Measurements from ENCODE around the gene SBK1.
"Not testable (repeated sequence)": the region's sequence is repeated elsewhere in the genome, so short reads cannot be mapped to it uniquely, and the experiment has no call there.

Gene SBK1

GRCh38 chr16:28326881-28327610, 34.7 kb downstream of the SBK1 start:
- in situ Hi-C loops (cut with MboI; ENCODE audit: low sequenced_read_pairs), result no loop called here

GRCh38 chr16:28330232-28330631, 37.9 kb downstream of the SBK1 start:
- in situ Hi-C loops (cut with MboI; ENCODE audit: low sequenced_read_pairs), result not testable (repeated sequence)

- in situ Hi-C loops (cut with MboI; ENCODE audit: low sequenced_read_pairs), result not testable (repeated sequence)
These were observed 38.7 kb downstream of the SBK1 start for GRCh38 chr16:28330981-28331380.

GRCh38 chr16:28332632-28333031, 40.3 kb downstream of the SBK1 start:
- in situ Hi-C loops (cut with MboI; ENCODE audit: low sequenced_read_pairs), result not testable (repeated sequence)

- in situ Hi-C loops (cut with MboI; ENCODE audit: low sequenced_read_pairs), result not testable (repeated sequence)
These were observed 43.4 kb downstream of the SBK1 start for GRCh38 chr16:28335678-28336077.

DNA sequence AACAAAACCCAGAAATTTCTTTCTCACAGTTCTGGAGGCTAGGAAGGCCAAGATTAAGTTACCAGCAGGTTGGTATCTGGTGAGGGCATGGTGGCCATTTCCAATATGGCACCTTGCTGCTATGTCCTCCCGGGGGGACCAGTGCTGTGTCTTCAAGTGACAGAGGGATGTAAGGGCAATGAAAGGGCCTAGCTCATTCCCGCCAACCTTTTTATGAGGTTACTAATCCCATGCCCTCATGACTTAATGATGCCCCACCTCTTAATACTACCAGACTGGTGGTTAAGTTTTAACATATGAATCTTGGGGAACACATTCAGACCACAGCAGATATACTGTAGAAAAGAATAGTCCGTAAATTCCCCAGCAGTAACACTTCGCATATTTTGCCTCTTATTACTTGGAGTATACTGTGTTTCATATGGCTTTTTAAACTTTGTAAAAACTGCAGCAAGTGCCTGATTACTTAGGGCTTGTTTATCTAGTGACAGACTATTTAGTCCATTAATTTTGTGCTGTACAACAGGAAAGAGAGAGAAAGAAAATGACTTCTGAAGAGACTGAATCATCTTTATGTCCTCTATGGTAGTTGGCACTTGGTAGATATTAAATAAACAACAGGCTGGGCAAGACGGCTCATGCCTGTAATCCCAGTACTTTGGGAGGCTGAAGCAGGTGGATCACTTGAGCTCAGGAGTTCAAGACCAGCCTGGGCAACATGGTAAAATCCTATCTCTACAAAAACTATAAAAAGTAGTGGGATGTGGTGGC, 44.8 kb downstream of the SBK1 start:
- in situ Hi-C loops (cut with MboI; ENCODE audit: low sequenced_read_pairs), result not testable (repeated sequence)

GRCh38 chr16:28338230-28338629, 45.9 kb downstream of the SBK1 start:
- in situ Hi-C loops (cut with MboI; ENCODE audit: low sequenced_read_pairs), result not testable (repeated sequence)

DNA sequence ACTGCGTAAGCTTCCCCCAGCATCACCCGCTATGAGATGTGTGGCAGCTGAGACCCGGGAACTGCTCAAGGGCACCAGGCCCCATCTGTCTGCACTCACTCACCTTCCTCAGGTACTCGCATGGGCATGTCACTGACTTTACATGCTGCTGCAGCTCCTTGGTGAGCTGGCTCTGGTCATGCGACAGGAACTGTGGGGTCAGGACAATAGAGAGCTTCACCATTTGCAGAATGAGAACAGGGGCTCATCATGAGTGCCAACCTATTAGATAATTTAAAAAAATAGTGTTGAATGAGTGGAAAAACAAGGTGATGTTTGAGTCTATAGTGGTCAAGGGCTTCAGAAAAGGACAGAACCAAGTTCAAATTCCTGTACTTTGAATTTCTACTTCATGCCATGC, 70.3 kb downstream of the SBK1 start:
- in situ Hi-C loops (cut with MboI; ENCODE audit: low sequenced_read_pairs), result not testable (repeated sequence)

DNA sequence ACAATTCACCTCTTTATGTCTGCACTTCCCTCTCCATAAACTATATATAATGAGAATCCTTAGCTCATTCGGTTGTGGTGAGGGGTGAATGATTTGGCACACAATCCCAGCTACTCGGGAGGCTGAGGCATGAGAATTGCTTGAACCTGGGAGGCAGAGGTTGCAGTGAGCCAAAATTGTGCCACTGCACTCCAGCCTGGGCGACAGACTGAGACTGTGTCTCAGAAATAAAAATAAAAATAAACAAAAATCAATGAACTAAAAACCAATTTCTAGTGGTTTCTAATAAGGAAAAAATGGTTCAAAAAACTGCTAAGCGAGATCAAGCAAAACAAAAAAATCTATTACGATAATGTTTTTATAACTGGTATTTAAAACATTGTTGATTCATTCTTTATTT, 71.1 kb downstream of the SBK1 start, which contains the start of gene NPIPB6:
Gene NPIPB6, minus strand, starts transcription at position 101 of the 400 bp plus-strand sequence. CDS start 686 bp downstream, outside the sequence.
- in situ Hi-C loops (cut with MboI; ENCODE audit: low sequenced_read_pairs), result not testable (repeated sequence)

DNA sequence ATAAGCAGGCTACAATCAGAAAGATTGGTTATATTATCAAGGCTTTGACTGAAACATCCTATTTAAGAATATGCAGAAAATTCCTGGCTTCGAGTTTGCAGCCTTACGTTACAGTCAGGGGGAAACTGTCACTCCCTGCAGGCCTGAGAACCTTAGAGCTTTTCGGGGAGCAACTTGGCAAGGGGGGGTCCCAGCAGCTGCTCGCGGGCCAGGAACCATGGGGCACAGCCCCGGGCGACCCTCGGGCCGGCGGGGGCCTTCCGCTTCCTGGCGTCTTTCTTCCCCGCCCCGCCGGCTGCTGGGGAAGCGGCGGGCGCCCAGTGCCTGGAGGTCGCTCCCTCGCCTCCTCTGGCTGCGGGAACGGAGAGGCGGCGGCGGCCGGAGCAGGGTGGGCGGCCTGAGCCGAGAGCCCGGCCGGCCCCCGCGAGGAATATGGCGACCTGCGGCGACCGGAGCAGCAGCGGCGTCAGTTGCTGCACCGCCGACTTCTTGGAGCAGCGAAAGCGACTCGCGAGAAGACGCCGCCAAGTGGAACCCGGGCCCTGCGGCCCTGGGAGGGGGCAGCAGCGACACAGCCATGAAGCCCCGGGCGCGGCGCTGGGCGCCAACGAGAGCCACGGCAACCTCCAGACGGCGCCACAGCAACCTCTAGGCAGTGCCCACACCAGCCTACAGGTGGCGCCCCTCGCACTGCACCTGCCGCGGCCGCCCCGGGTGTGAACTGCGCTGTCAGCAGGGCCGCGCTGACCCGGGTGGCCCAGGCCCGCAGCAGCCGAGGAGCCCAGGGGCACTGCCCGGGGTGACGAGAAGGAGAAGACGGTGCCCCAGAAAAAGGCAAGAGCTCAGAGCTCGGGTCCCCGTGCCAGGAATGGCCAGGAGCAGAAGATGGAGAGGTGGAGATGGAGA, 72.2 kb downstream of the SBK1 start:
- in situ Hi-C loops (cut with MboI; ENCODE audit: low sequenced_read_pairs), result not testable (repeated sequence)

DNA sequence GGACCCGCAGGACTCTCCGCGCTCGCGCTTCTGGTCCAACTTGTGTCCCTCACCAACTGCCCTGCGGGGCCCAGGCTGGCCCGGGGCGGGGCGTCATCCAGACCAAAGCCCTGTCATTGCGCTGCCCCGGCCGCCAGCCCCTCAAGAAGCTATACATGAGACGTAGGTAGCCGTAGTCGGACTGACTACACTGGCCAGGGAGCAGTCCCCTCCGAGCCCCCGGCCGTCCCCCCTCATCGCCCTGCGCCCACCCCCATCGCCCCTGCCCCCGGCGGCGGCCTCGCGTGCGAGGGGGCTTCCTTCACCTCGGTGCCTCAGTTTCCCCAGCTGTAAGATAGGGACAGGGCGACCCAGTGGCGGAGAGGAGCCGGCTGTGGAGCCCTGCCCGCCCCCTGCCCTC, 75.6 kb downstream of the SBK1 start:
- in situ Hi-C loops (cut with MboI; ENCODE audit: low sequenced_read_pairs), result not testable (repeated sequence)
